Measurements from ENCODE around the gene LGALS3.

The LGALS3 gene

GRCh38 chr14:55130196-55130550, 1.1 kb downstream of the LGALS3 start:
- no peak for DNase-seq (ENCODE audit: low read depth, low spot score)

- no peak for DNase-seq (ENCODE audit: low read depth, low spot score)
These were observed 2.5 kb downstream of the LGALS3 start for GRCh38 chr14:55131370-55132137.

GRCh38 chr14:55133416-55133815, 4.4 kb downstream of the LGALS3 start:
- DNase-seq (ENCODE audit: low read depth, low spot score), result no peak

- DNase-seq (ENCODE audit: low read depth, low spot score), result no peak
These were observed 7.2 kb downstream of the LGALS3 start for GRCh38 chr14:55136241-55136640.

GRCh38 chr14:55136885-55137786, 8.1 kb downstream of the LGALS3 start:
- no peak for DNase-seq (ENCODE audit: low read depth, low spot score)

- no peak for DNase-seq (ENCODE audit: low read depth, low spot score)
These were observed 9.0 kb downstream of the LGALS3 start for GRCh38 chr14:55138091-55138490.

- no peak for DNase-seq (ENCODE audit: low read depth, low spot score)
These were observed 10.1 kb downstream of the LGALS3 start for GRCh38 chr14:55139141-55139540.

- no peak for DNase-seq (ENCODE audit: low read depth, low spot score)
These were observed 10.9 kb downstream of the LGALS3 start for GRCh38 chr14:55139696-55140509.

- DNase-seq (ENCODE audit: low read depth, low spot score), result no peak
These were observed 12.8 kb downstream of the LGALS3 start for GRCh38 chr14:55141825-55142224.

- DNase-seq (ENCODE audit: low read depth, low spot score), result no peak
These were observed 13.4 kb downstream of the LGALS3 start for GRCh38 chr14:55142466-55142865.

- DNase-seq (ENCODE audit: low read depth, low spot score), result no peak
These were observed 17.4 kb downstream of the LGALS3 start for GRCh38 chr14:55146425-55146824.

- no peak for DNase-seq (ENCODE audit: low read depth, low spot score)
These were observed 22.5 kb downstream of the LGALS3 start for GRCh38 chr14:55151601-55152000.

GRCh38 chr14:55152052-55152753, 23.2 kb downstream of the LGALS3 start:
- DNase-seq (ENCODE audit: low read depth, low spot score), result no peak

GRCh38 chr14:55153951-55154350, 24.9 kb downstream of the LGALS3 start:
- DNase-seq (ENCODE audit: low read depth, low spot score), result no peak

- DNase-seq (ENCODE audit: low read depth, low spot score), result no peak
These were observed 28.0 kb downstream of the LGALS3 start for GRCh38 chr14:55157080-55157479.

- DNase-seq (ENCODE audit: low read depth, low spot score), result no peak
These were observed 29.4 kb downstream of the LGALS3 start for GRCh38 chr14:55158412-55158811.

- no peak for DNase-seq (ENCODE audit: low read depth, low spot score)
These were observed 31.9 kb downstream of the LGALS3 start for GRCh38 chr14:55160989-55161388.

GRCh38 chr14:55170526-55170925, 41.5 kb downstream of the LGALS3 start:
- no peak for DNase-seq (ENCODE audit: low read depth, low spot score)

- DNase-seq (ENCODE audit: low read depth, low spot score), result no peak
These were observed 51.0 kb downstream of the LGALS3 start for GRCh38 chr14:55180006-55180405.

- DNase-seq (ENCODE audit: low read depth, low spot score), result no peak
These were observed 51.4 kb downstream of the LGALS3 start for GRCh38 chr14:55180434-55180833.

GRCh38 chr14:55188686-55189295, 59.7 kb downstream of the LGALS3 start:
- no peak for DNase-seq (ENCODE audit: low read depth, low spot score)

Data from activated CD4-positive, CD25-positive, alpha-beta regulatory T cell treated with anti-CD3 and anti-CD28 coated beads, Interleukin-2, amount 50 U/mL, for 16 hours (primary cell).